HG02798 (cell line): ENCODE data around the gene USE1.
"Not testable (repeated sequence)": the region's sequence is repeated elsewhere in the genome, so short reads cannot be mapped to it uniquely, and the experiment has no call there.

ENCODE experiments used
- ATAC-seq: cut with Tn5 transposase; IDR thresholded peaks from one replicate; pipeline ENCODE4 v1.9.1; 2021; ENCODE audit warnings: mild to moderate bottlenecking; ENCODE audit not compliant: unreplicated experiment, poor library complexity

The USE1 gene, protein sequence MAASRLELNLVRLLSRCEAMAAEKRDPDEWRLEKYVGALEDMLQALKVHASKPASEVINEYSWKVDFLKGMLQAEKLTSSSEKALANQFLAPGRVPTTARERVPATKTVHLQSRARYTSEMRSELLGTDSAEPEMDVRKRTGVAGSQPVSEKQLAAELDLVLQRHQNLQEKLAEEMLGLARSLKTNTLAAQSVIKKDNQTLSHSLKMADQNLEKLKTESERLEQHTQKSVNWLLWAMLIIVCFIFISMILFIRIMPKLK

DNA sequence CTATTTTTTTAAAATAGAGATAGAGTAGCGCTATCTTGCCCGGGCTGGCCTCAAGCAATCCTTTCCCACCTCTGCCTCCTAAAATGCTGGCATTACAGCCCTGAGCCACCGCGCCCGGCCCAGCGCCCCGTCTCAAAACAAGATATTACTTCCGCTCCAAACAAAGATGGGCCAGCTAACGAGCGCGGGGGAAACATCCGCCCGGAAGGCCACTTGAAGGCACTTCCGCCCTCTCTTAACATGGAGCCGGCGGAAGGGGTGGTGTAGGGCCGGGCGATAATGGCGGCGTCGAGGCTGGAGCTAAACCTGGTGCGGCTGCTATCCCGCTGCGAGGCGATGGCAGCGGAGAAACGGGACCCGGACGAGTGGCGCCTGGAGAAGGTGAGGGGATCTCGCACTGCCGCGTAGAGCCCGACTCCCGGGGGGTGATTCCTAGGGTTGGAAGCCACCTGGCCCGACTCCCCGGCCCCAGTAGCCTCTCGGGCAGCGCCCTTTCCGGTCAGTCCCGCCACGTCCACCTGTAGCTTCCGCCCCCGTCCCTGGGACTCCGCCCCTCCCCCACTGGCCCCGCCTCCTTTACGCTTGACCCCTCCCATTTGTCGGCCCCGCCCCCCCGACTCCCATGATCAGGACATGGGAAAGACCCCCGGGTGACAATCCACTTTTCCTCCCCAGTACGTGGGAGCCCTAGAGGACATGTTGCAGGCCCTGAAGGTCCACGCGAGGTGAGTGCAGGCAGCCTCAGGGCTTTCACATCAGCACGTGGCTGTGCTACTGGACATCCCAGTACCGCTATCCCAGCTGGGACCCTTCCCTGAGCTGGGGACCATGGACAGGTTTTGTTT is at the start of gene USE1:
Gene USE1 (plus strand): TSS at position 231 of the 845 bp plus-strand sequence. CDS start 49 bp downstream, at position 280.
- ATAC-seq, result peak; percentile 79

DNA sequence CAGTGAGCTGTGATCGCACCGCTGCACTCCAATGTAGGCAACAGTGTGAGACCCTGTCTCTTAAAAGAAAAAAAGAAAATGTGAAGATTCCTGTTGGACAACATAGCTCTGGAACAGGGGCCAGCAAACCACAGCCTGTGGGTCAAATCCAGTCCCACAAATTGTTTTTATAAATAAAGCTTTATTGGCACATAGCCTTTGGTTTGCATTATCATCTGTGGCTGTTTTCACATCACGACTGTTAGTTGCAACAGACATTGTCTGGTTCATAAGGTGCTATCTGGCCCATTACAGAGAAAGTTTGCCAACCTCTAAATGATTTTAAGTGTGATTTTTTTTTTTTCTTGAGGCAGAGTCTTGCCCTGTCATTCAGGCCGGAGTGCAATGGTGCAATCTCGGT is 49.4 kb upstream of the USE1 start:
- no peak for ATAC-seq

DNA sequence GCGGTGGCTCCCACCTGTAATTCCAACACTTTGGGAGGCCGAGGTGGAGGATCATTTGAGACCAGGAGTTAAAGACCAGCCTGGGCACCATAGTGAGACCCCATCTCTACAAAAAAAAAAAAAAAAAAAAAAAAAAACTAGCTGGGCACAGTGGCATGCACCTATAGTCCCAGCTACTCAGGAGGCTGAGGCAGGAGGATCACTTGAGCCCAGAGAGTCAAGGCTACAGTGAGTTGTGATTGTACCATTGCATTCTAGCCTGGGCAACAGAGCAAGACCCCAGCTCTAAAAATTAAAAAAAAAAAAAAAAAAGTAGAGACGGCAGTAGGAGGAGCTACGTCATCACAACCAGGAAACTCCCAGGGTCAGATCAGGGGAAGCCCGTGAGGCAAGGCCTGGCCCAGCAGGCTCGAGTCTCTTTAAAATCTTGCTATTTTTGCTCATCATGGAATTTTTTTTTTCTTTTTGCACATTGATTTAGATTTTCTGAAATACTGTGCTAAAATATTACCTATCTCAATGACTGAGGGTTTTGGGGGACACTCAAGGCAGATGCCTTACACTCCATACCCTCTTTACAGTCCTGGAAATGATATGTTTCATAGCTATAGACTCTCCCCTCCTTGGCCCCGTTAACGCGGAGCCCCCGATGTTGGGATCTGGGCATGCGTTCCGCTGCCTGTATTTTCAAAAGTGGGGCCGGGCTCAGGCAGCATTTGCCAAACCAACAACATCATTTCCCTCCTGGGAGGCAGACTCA is 44.4 kb upstream of the USE1 start:
- no peak for ATAC-seq

DNA sequence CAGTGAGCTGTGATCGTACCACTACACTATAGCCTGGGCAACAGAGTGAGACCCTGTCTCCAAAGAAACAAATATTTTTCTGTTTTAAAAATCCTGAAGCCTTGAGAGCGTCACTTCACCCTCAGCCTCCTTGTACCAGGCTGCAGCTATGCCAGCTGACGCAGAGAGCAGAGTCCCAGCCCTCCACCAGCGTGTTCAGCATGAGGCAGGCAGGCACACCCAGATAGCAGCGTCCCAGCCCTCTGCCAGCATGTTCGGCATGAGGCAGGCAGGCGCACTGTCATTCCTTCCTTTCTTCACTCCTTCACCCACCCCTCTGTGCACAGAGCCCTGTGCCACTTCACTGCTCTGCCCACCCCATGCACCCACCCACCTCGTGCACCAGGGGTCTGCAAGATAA is 43.3 kb upstream of the USE1 start:
- no peak for ATAC-seq

DNA sequence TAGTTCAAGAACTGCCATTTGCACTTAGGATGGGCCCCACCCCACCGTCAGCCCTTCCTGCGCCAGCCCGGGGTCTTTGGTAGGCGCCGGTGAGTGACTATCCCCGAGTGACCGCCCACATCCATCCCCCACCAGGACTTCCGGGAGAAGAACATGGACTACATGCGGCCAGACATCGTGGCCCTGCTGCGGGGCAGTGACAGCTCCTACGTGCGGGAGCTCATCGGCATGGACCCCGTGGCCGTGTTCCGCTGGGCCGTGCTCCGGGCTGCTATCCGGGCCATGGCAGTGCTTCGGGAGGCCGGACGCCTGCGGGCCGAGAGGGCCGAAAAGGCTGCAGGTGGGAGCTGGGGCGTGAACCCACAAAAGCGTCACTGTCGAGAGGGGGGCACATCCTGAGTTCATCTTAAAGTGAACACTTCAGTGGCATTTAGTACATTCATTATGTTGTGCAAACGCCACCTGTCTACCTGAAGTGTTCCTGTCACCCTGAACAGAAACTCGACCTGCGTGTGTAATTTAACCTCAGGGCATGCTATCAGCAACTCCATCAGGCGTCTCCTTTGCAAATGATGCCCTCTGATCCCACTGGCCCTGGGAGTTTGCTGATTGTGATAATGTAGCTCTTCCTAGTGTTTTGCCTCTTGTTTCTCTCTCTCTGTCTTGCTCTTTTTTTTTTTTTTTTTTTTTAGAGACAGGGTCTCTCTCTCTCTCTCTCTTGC is 42.4 kb upstream of the USE1 start:
- ATAC-seq, result no peak

DNA sequence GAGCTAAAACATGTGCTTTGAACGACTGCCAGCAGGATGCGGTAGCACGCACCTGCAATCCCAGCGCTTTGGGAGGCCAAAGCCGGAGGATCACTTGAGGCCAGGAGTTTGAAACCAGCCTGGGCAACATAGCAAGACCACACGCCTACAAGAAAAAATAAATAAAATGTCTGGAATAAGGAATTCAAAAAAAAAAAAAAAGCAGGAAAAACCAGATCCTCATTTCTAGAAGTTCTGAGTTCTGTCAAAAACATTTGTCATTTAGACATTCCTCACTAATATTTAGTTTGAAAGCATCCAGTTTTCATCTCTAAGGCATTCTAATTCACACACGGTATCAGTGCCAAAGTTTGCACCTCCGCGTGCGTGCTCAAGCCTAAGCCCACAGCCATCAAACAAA is 36.9 kb upstream of the USE1 start:
- ATAC-seq, result no peak

DNA sequence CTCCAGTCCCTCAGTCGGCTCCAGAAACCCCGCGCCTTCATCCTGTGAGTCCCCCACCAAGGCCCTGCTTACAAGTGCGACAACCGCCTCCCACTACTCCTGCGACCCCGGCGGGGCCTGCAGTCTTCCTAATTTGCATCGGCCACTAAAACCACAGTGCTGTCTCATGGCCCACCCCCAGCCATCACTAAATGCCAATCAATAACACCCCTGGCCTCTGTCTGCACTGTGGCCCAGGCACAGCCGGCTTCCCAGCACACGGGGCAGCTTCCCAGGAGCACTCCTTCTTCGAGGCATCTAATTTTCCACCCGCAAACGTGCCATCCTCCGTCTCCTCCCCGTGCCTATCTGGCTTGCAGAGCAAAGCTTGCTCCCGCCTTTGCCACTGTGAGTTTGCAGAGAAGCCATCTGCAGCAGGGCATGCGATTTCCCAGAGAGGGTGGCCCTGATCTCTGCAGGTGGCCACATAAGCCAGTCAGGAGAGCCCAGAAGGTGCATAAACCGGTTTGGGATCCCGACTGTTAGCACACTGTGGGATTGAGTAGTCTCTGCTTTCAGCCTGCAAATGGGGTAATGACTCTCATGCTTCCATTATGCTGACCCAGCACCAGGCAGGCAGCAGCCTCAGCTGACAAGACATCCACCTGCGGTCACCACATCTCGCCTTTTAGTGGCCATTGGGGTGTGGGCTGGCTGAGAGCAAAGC is 34.0 kb upstream of the USE1 start:
- no peak for ATAC-seq

DNA sequence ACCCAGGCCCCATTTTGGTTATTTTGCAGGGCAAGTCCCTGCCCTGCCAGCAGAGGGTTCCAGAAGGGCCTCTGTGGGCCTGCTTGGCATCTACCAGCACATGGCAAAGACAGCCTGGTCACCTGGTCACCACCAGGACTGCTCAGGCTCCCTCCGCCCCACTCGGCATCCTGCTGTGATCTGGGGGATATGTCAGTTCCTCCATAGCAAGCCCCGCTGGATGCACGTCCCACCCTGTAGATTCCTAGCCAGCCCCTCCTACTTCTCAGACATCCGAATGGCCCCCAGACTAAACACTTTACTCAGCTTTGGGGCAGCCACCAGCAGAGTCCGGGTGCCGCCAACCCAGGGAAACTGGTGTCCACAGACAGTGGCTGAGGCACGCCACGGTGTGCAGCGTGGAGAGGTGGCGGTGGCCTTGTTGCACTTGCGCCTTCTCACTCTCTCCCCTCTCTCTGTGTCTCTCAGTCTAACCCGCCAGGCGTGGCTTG is 31.8 kb upstream of the USE1 start:
- no peak for ATAC-seq

DNA sequence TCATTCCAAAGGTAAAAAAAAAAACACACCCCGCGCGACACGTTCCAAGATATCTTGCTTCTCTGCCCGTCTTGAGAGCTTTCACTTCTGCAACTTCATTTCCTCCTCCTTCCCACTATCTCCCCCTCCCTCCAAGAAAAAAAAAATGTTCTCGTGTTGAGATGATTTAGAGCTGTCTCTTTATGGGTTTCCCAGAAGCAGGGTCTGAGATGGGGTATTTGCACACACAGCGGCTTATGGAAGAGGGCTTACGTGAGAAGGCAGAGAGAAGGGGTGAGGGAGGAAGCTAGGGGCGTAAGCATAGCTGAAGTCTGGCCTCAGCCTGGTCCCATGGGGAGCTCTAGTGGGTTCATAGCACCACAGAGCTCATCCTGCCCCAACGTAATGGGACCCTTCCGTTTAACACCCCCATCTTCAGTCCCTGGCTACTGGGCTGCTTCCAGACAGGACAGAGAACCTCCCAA is 31.3 kb upstream of the USE1 start:
- no peak for ATAC-seq

DNA sequence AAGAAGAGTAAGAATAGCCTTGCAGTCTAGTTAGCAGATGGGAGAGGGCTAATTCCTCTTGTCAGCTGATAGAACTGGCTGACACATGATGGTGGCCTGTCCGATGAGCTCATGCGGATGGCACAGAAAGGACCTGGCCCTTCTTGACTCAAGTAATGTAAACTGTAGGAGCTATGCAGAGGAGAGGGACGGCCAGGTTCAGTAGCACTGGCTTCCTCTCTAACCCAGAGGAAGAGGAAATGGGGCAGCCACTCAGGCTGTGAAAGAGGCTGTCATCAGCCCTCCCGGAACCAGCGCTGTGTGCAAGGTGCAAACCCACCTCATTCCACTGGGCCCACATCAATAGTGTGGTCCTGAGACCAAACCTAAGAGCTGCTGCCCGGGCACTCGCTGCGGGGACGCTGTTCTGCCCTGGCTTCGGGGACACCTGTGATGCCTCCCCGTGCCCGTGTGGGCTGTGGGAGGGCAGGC is 30.8 kb upstream of the USE1 start:
- no peak for ATAC-seq

DNA sequence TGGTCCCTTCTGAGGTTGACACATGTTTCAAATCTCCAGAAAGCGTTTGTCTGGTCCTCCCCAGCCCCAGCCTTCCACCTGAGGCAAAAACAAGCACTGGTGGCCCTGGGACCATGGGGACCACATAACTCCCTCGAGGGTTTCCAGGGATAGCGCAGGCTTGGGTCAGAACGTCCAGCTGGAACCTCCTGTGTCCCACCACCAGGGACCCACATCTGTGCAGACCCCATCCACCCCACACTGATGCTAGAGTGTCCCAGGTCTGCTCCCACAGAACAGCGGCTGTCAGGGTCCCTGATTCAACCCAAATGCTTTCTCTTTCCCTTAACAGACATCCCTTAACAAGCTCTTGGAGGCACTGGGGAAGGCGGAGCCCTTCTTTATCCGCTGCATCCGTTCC is 29.6 kb upstream of the USE1 start:
- ATAC-seq, result no peak

DNA sequence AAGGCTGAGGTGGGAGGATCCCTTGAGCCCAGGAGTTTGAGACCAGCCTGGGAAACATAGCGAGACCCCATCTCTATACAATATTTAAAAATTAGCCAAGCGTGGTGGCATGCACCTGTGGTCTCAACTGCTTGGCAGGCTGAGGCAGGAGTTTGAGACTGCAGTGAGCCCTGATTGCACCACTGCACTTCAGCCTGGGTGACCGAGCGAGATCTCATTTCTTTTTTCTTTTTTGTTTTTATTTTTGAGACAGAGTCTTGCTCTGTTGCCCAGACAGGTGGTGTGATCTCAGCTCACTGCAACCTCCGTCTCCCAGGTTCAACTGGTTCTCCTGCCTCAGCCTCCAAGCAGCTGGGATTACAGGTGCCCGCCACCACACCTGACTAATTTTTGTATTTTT is 23.4 kb upstream of the USE1 start:
- not testable (repeated sequence) for ATAC-seq

DNA sequence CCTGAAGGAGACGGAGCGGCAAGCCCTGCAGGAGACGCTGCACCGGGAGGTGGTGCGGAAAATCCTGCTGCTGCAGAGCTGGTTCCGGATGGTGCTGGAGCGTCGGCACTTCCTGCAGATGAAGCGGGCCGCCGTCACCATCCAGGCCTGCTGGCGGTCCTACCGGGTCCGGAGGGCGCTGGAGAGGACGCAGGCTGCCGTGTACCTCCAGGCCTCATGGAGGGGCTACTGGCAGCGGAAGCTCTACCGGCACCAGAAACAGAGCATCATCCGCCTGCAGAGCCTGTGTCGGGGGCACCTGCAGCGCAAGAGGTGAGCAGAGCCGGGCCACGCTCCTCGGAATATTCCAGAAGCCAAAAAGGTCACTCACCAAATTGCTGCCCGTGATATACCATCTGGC is 22.4 kb upstream of the USE1 start:
- ATAC-seq, result no peak

DNA sequence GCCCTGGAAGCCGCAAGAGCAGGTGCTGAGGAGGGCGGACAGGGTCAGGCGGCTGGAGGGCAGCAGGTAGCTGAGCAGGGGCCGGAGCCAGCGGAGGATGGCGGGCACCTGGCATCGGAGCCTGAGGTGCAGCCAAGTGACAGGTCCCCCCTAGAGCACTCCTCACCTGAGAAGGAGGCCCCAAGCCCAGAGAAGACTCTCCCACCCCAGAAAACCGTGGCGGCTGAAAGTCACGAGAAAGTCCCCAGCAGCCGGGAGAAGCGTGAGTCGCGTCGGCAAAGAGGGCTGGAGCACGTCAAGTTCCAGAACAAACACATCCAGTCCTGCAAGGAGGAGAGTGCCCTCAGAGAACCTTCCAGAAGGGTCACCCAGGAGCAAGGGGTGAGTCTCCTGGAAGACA is 20.5 kb upstream of the USE1 start:
- ATAC-seq, result no peak

DNA sequence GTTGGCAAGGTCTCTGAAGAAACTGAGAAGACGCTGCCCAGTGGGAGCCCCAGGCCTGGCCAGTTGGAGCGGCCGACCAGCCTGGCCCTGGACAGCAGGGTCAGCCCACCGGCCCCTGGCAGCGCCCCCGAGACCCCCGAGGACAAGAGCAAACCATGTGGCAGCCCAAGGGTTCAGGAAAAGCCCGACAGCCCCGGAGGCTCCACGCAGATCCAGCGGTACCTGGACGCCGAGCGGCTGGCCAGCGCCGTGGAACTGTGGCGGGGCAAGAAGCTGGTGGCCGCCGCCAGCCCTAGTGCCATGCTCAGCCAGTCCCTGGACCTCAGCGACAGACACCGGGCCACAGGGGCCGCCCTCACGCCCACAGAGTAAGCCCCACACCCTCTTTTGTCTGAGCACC is 20.1 kb upstream of the USE1 start:
- ATAC-seq, result no peak

DNA sequence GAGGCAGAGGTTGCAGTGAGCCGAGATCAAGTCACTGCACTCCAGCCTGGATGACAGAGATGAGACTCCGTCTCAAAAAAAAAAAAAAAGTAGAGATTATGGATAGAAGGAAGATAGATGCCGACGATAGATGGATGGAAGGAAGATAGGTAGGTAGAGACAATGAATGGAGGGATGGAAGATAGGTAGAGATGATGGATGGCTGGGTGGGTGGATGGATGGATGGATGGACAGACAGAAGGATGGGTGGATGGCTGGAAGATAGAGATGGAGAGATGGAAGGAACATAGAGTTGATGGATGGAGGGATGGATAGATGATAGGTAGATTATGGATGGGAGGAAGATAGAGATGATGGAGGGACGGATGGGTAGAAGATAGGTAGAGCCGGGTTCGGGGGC is 18.5 kb upstream of the USE1 start:
- ATAC-seq, result no peak

DNA sequence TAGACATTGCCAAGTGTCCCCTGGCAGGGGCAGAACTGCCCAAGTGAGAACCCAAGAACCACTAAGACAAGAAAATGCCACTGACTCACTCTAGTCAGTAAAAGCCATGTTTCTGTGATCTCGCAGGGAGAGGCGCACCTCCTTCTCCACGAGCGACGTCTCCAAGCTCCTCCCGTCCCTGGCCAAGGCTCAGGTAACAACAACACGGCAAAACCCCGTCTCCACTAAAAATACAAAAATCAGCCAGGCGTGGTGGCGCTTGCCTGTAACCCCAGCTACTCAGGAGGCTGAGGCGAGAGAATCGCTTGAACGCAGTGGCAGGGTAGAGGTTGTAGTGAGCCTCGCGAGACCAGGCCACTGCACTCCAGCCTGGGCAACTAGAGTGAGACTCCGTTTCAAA is 17.5 kb upstream of the USE1 start:
- no peak for ATAC-seq

DNA sequence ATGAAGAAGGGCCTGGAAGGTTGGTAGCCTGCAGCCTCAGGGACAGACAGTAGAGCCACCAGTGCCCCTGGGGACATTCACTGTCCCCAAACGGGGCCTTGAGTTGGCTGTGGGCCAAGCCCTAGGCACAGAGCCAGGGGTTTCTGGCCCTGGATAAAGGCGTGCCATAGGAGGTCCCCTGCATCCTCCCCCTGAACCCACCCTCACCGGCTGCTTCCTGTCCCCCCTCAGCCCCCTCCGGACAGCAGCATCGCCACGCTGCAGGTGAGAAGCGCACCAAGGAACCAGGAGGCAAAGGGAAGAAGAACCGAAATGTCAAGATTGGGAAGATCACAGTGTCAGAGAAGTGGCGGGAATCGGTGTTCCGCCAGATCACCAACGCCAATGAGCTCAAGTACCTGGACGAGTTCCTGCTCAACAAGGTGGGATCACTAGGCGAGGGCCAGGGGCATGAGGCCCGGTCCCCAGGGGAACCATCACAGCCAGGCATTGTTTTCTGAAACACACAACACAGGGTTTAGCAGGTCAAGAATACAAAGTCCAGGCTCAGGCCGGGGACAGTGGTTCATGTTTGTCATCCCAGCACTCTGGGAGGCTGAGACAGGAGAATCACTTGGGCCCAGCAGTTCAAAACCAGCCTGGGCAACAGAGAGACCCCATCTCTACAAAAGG is 14.6 kb upstream of the USE1 start:
- no peak for ATAC-seq

DNA sequence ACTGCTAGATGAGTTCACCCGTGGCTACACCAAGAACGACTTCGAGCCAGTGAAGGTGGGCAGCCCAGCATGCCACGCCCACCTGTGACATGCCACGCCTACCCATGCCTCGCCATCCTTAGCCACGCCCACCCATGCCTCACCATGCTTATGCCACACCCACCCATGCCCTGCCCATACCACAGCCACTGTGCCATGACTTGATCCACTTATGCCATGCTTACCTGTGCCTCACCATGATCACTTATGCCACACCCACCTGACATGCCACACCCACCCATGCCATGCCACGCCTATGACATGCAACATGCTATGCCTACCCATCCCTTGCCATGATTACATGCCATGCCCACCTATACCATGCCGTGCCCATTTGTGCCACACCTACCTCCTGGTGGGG is 12.9 kb upstream of the USE1 start:
- ATAC-seq, result no peak
